Body of pancreas (tissue), 4 donors: Measurements from ENCODE around the gene NKAIN2. TPM values are rescaled to one million over a fixed set of nuclear protein-coding genes. Genes with fewer than 3 reads are reported as not detected.

Experiments used
- ATAC-seq: fragments of 150-250 bp; one replicate; pipeline ENCODE4 v1.9.1; 2016
- DNase-seq, 4 donors: peaks; one replicate each; pipeline ENCODE4 v3.0.0-alpha.2; 2019
- H3K27ac ChIP-seq, 4 donors: fragments of 200-600 bp; sonication (generic); 1 replicate in 3 of 4; 2 replicates in 1 of 4; pipeline versions ENCODE4 v1.5.1 to v1.6.1; 2016 to 2019; ENCODE audit warnings: mild to moderate bottlenecking in 1 of 4, mixed read lengths in 1 of 4, moderate library complexity in 1 of 4
- H3K27me3 ChIP-seq, 2 donors: fragments of 200-600 bp; sonication (generic); one replicate each; pipeline ENCODE4 v1.6.0; 2016; ENCODE audit warnings: mild to moderate bottlenecking in 1 of 2
- H3K36me3 ChIP-seq, 2 donors: fragments of 200-600 bp; sonication (generic); replicated peaks in 1 of 2; 2 replicates each; pipeline ENCODE4 v1.5.1; 2016; ENCODE audit warnings: low read depth in 2 of 2; ENCODE audit not compliant: insufficient read depth in 1 of 2
- H3K4me1 ChIP-seq: fragments of 200-600 bp; sonication (generic); one replicate; pipeline ENCODE4 v1.6.0; 2016
- H3K4me3 ChIP-seq, 2 donors: fragments of 200-600 bp; sonication (generic); 1 replicate in 1 of 2; 2 replicates in 1 of 2; pipeline ENCODE4 v1.5.1; 2016 to 2019
- H3K9me3 ChIP-seq, 3 donors: fragments of 200-600 bp; sonication (generic); 1 replicate in 2 of 3; 2 replicates in 1 of 3; pipeline ENCODE4 v1.5.1; 2016
- CTCF ChIP-seq, 7 experiments: fragments of 450-650 bp in 4 of 7; fragments of 200-600 bp in 3 of 7; sonication (generic) in 3 of 7; IDR thresholded peaks; one replicate each; pipeline ENCODE4 v1.5.1; 2016 to 2019; ENCODE audit warnings: antibody characterized with exemption in 7 of 7
- POLR2A ChIP-seq, 3 donors: fragments of 450-650 bp; IDR thresholded peaks; one replicate each; pipeline ENCODE4 v1.6.1; 2016; ENCODE audit warnings: antibody characterized with exemption in 3 of 3, mild to moderate bottlenecking in 2 of 3
- WGBS, 2 donors: methylation state at CpG; one replicate each; pipeline ENCODE4 v1.1.5; 2017; 5-methylcytosine and 5-hydroxymethylcytosine counted together
- intact Hi-C: fragments of 100-400 bp; cut with DNase I; formaldehyde crosslinking; loops from one replicate; pipeline ENCODE4 v1.15.1; 2023
- total RNA-seq, 2 donors: library from RNA; depleted of rRNA; stranded (reverse); fragments of >200 nt; gene quantifications; one replicate each; pipeline ENCODE4 v1.1.0, GENCODE V29; 2016

NKAIN2 gene
- total RNA-seq, 2 donors from 2014 or later = not detected

- Histone ChIP-seq H3K9me3 (no peaks in the 10 kb centered on the region), H3K4me1 (no peaks in the 10 kb centered on the region), H3K36me3 (no peaks in the 10 kb centered on the region), H3K27me3 (no peaks in the 10 kb centered on the region), H3K27ac (no peak overlapping the region), H3K4me3 (no peak overlapping the region)
- intact Hi-C loops = no loop called here
- DNase-seq (no peak), ATAC-seq (no peak)
- WGBS, 2 donors = 45 to 54% methylated on average over 1 of the region's 1 CpG
- TF ChIP-seq CTCF (IDR thresholded peaks at IDR 0.05) = no peak
- TF ChIP-seq POLR2A (IDR thresholded peaks at IDR 0.05) = no peak
These were observed 95.0 kb downstream of the NKAIN2 start for GRCh38 chr6:123898665-123899064.

- TF ChIP-seq POLR2A (IDR thresholded peaks at IDR 0.05) (no peak), CTCF (IDR thresholded peaks at IDR 0.05) (no peak)
- H3K4me1 ChIP-seq = no peaks in the 10 kb centered on the region
- DNase-seq (no peak), ATAC-seq (no peak)
- intact Hi-C loops = no loop called here
- WGBS, 2 donors = 80 to 81% methylated on average over 5 to 6 of the region's 6 CpGs
- no peaks in the 10 kb centered on the region for H3K9me3 ChIP-seq
- no peaks in the 10 kb centered on the region for H3K36me3 ChIP-seq
- H3K27ac ChIP-seq = no peak overlapping the region
- no peaks in the 10 kb centered on the region for H3K27me3 ChIP-seq
- no peak overlapping the region for H3K4me3 ChIP-seq
These were observed 96.1 kb downstream of the NKAIN2 start for GRCh38 chr6:123899745-123900144.

GRCh38 chr6:123901436-123901835, 97.8 kb downstream of the NKAIN2 start:
- Histone ChIP-seq H3K27ac (no peak overlapping the region), H3K4me1 (no peaks in the 10 kb centered on the region), H3K9me3 (no peaks in the 10 kb centered on the region), H3K27me3 (no peaks in the 10 kb centered on the region), H3K4me3 (no peak overlapping the region), H3K36me3 (no peaks in the 10 kb centered on the region)
- WGBS, 2 donors = 52 to 60% methylated on average over 2 of the region's 2 CpGs
- no peak for TF ChIP-seq POLR2A (IDR thresholded peaks at IDR 0.05)
- DNase-seq = no peak
- intact Hi-C loops = no loop called here
- no peak for ATAC-seq

- TF ChIP-seq POLR2A (IDR thresholded peaks at IDR 0.05) (no peak), CTCF (IDR thresholded peaks at IDR 0.05) (no peak)
These were observed 99.2 kb downstream of the NKAIN2 start for GRCh38 chr6:123902738-123903313.

GRCh38 chr6:123904228-123904627, 100.6 kb downstream of the NKAIN2 start:
- no peaks in the 10 kb centered on the region for H3K9me3 ChIP-seq
- H3K27me3 ChIP-seq = no peaks in the 10 kb centered on the region
- H3K36me3 ChIP-seq = no peaks in the 10 kb centered on the region
- no peak overlapping the region for H3K27ac ChIP-seq
- intact Hi-C loops = no loop called here
- 79 to 86% methylated on average over 2 of the region's 2 CpGs for WGBS, 2 donors
- no peak overlapping the region for H3K4me3 ChIP-seq
- H3K4me1 ChIP-seq = no peaks in the 10 kb centered on the region
- TF ChIP-seq POLR2A (IDR thresholded peaks at IDR 0.05) = no peak
- no peak for TF ChIP-seq CTCF (IDR thresholded peaks at IDR 0.05)
- no peak for ATAC-seq
- DNase-seq = no peak

More at GRCh38 chr6:123902738-123903313, 99.2 kb downstream of the NKAIN2 start:
- Histone ChIP-seq H3K9me3 (no peaks in the 10 kb centered on the region), H3K4me1 (no peaks in the 10 kb centered on the region), H3K36me3 (no peaks in the 10 kb centered on the region), H3K4me3 (no peak overlapping the region), H3K27me3 (no peaks in the 10 kb centered on the region), H3K27ac (no peak overlapping the region)
- no peak for ATAC-seq
- 62 to 66% methylated on average over 6 of the region's 6 CpGs for WGBS, 2 donors
- DNase-seq = no peak
- intact Hi-C loops = no loop called here
